ENCODE results near the gene SLC47A1. TPM values are rescaled to one million over a fixed set of nuclear protein-coding genes. Genes with fewer than 3 reads are reported as not detected.
A peak's percentile ranks its signal among the peaks of the same experiment; 100 is the strongest.

SLC47A1 gene
- total and polyA plus RNA-seq, 9 of the 15 experiments (the other 6 are each of a cell fraction or from before 2014, with no cell fraction given), result not detected

DNA sequence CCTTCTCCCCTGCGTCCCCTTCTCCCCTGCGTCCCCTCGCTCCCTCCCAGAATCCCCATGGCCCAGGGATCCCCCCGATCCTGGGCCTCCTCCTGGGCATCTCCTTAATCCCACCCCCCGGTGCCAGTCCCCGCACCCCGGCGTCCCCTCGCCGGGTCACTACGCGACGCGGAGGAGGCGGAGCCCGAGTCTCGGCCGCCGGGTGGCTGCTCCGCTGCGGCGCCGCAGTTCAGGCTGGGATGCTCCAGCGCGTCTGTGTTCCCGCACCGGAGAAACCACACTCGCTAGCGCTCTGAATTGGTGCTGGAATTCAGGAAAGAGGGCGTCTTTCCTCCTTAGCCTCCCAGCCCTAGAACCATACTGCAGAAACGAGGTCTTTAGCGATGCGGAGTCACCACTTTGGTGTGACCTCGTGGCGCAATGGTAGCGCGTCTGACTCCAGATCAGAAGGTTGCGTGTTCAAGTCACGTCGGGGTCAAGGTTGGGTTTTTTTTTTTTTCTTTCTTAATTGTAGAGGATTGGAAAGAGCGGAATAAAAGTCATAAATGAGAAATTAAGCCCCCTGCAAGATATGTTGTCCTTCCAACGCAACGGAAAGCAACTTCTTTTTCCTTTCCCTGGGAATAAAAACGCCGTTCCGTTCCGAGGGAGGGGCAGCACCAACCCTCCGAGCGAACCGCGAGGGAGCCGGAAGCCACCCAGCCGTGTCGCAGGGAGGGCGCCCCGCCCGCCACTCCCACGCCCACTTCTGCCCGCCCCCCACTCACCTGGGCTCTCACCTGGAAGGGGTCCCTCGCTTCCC lies 25.7 kb upstream of the SLC47A1 start (continued):
- TF ChIP-seq, protein P1, sequence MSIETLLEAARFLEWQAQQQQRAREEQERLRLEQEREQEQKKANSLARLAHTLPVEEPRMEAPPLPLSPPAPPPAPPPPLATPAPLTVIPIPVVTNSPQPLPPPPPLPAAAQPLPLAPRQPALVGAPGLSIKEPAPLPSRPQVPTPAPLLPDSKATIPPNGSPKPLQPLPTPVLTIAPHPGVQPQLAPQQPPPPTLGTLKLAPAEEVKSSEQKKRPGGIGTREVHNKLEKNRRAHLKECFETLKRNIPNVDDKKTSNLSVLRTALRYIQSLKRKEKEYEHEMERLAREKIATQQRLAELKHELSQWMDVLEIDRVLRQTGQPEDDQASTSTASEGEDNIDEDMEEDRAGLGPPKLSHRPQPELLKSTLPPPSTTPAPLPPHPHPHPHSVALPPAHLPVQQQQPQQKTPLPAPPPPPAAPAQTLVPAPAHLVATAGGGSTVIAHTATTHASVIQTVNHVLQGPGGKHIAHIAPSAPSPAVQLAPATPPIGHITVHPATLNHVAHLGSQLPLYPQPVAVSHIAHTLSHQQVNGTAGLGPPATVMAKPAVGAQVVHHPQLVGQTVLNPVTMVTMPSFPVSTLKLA (conservative IDR thresholded peaks at IDR 0.05), result 0 out of 4 replicates have a peak, but pooled peaks of 1 of the 2 experiments have one; percentile 14
- no peak for TF ChIP-seq NONO (IDR thresholded peaks at IDR 0.05; ENCODE audit: low read depth in 2 of 2, low read length in 1 of 2)
- TF ChIP-seq, protein P2, sequence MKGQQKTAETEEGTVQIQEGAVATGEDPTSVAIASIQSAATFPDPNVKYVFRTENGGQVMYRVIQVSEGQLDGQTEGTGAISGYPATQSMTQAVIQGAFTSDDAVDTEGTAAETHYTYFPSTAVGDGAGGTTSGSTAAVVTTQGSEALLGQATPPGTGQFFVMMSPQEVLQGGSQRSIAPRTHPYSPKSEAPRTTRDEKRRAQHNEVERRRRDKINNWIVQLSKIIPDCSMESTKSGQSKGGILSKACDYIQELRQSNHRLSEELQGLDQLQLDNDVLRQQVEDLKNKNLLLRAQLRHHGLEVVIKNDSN (CRISPR knock-in tag; IDR thresholded peaks at IDR 0.05), result no peak
- no peak for TF ChIP-seq SMC3 (conservative IDR thresholded peaks at IDR 0.05; ENCODE audit: insufficient read depth, low read depth, low read length)
- peak in 1 of 2 experiments; percentile 24 for TF ChIP-seq AFF1 (IDR thresholded peaks at IDR 0.05; ENCODE audit: low read depth in 1 of 2, partially characterized antibody in 2 of 2)
- peak in 1 of 2 experiments; percentile 75; a peak in 1 of 4 replicates for TF ChIP-seq HDAC1 (IDR thresholded peaks at IDR 0.05)
- TF ChIP-seq ZNF695 (CRISPR knock-in tag; IDR thresholded peaks at IDR 0.05), result no peak
- TF ChIP-seq FUS (optimal IDR thresholded peaks at IDR 0.05; ENCODE audit: low read depth, low read length), result no peak
- TF ChIP-seq MCM2 (IDR thresholded peaks at IDR 0.05; ENCODE audit: low read depth), result no peak
- no peak for TF ChIP-seq HSF4 (CRISPR knock-in tag; IDR thresholded peaks at IDR 0.05; ENCODE audit: borderline replicate concordance)
- no peak for TF ChIP-seq PHTF2 (CRISPR knock-in tag; IDR thresholded peaks at IDR 0.05)
- TF ChIP-seq, protein P3, sequence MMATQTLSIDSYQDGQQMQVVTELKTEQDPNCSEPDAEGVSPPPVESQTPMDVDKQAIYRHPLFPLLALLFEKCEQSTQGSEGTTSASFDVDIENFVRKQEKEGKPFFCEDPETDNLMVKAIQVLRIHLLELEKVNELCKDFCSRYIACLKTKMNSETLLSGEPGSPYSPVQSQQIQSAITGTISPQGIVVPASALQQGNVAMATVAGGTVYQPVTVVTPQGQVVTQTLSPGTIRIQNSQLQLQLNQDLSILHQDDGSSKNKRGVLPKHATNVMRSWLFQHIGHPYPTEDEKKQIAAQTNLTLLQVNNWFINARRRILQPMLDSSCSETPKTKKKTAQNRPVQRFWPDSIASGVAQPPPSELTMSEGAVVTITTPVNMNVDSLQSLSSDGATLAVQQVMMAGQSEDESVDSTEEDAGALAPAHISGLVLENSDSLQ (IDR thresholded peaks at IDR 0.05), result no peak
- no peak for TF ChIP-seq CBFA2T2 (conservative IDR thresholded peaks at IDR 0.05)
- peak; percentile 46; the same call in 1 of the 2 replicates for TF ChIP-seq RFX1 (IDR thresholded peaks at IDR 0.05)
- TF ChIP-seq, protein P4, sequence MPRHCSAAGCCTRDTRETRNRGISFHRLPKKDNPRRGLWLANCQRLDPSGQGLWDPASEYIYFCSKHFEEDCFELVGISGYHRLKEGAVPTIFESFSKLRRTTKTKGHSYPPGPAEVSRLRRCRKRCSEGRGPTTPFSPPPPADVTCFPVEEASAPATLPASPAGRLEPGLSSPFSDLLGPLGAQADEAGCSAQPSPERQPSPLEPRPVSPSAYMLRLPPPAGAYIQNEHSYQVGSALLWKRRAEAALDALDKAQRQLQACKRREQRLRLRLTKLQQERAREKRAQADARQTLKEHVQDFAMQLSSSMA (CRISPR knock-in tag; IDR thresholded peaks at IDR 0.05), result no peak
- TF ChIP-seq BMI1 (IDR thresholded peaks at IDR 0.05; ENCODE audit: low read length), result no peak
- TF ChIP-seq, protein P5, sequence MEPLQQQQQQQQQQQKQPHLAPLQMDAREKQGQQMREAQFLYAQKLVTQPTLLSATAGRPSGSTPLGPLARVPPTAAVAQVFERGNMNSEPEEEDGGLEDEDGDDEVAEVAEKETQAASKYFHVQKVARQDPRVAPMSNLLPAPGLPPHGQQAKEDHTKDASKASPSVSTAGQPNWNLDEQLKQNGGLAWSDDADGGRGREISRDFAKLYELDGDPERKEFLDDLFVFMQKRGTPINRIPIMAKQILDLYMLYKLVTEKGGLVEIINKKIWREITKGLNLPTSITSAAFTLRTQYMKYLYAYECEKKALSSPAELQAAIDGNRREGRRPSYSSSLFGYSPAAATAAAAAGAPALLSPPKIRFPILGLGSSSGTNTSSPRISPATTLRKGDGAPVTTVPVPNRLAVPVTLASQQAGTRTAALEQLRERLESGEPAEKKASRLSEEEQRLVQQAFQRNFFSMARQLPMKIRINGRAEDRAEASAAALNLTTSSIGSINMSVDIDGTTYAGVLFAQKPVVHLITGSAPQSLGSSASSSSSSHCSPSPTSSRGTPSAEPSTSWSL (CRISPR knock-in tag; IDR thresholded peaks at IDR 0.05; ENCODE audit: borderline replicate concordance), result no peak

Data from K562 (cell line).